Gastroesophageal sphincter (tissue), 4 donors: ENCODE results near the gene CAMLG. TPM values are rescaled to one million over a fixed set of nuclear protein-coding genes. Genes with fewer than 3 reads are reported as not detected.

Experiments used
- ATAC-seq: fragments of 150-250 bp; one replicate; pipeline ENCODE4 v1.9.1; 2016; ENCODE audit warnings: mild to moderate bottlenecking, moderate library complexity
- H3K27ac ChIP-seq, 4 donors: fragments of 200-600 bp; sonication (generic) in 3 of 4; 1 replicate in 3 of 4; 2 replicates in 1 of 4; pipeline ENCODE4 v1.5.1; 2016 to 2019
- H3K27me3 ChIP-seq: fragments of 200-600 bp; sonication (generic); one replicate; pipeline ENCODE4 v1.5.1; 2019
- H3K36me3 ChIP-seq, 2 donors: fragments of 200-600 bp; sonication (generic); one replicate each; pipeline ENCODE4 v1.5.1; 2019; ENCODE audit warnings: control low read depth in 1 of 2
- H3K4me1 ChIP-seq, 3 donors: fragments of 200-600 bp; sonication (generic); 1 replicate in 2 of 3; 2 replicates in 1 of 3; pipeline ENCODE4 v1.5.1; 2016 to 2019; ENCODE audit warnings: control low read depth in 2 of 3
- H3K4me3 ChIP-seq, 2 donors: fragments of 200-600 bp; sonication (generic); one replicate each; pipeline ENCODE4 v1.5.1; 2019; ENCODE audit warnings: mild to moderate bottlenecking in 1 of 2, moderate library complexity in 1 of 2
- H3K9me3 ChIP-seq, 3 donors: fragments of 200-600 bp; sonication (generic); one replicate each; pipeline ENCODE4 v1.5.1; 2017 to 2019; ENCODE audit warnings: control low read depth in 2 of 3
- EP300 ChIP-seq: sonication (generic); formaldehyde crosslinking; IDR thresholded peaks from one replicate; pipeline ENCODE4 v1.6.1; 2017; ENCODE audit warnings: antibody characterized with exemption, mild to moderate bottlenecking
- POLR2A ChIP-seq, 2 donors: fragments of 450-650 bp; IDR thresholded peaks; one replicate each; pipeline ENCODE4 v1.6.1; 2017; ENCODE audit warnings: antibody characterized with exemption in 2 of 2, mild to moderate bottlenecking in 2 of 2, moderate library complexity in 1 of 2
- POLR2AphosphoS5 ChIP-seq: sonication (generic); formaldehyde crosslinking; IDR thresholded peaks from one replicate; pipeline ENCODE4 v1.6.1; 2017; ENCODE audit warnings: antibody characterized with exemption
- WGBS, 2 donors: methylation state at CpG; one replicate each; pipeline ENCODE4 v1.1.5; 2018; ENCODE audit warnings: low coverage in 1 of 2; 5-methylcytosine and 5-hydroxymethylcytosine counted together
- total RNA-seq, 4 donors: library from RNA; depleted of rRNA; stranded (reverse); fragments of >200 nt; gene quantifications; one replicate each; pipeline ENCODE4 v1.1.0, GENCODE V29; 2016
- TF ChIP-seq, protein P1 (sequence below), 4 experiments: fragments of 200-600 bp in 2 of 4; fragments of 450-650 bp in 2 of 4; sonication (generic) in 1 of 4; IDR thresholded peaks; one replicate each; pipeline ENCODE4 v1.5.1; 2017 to 2019; ENCODE audit warnings: antibody characterized with exemption in 4 of 4, mild to moderate bottlenecking in 2 of 4, moderate library complexity in 2 of 4

Gene CAMLG
- total RNA-seq, 4 donors from 2014 or later = 35.7 to 47.3 (median 43.5) TPM

DNA sequence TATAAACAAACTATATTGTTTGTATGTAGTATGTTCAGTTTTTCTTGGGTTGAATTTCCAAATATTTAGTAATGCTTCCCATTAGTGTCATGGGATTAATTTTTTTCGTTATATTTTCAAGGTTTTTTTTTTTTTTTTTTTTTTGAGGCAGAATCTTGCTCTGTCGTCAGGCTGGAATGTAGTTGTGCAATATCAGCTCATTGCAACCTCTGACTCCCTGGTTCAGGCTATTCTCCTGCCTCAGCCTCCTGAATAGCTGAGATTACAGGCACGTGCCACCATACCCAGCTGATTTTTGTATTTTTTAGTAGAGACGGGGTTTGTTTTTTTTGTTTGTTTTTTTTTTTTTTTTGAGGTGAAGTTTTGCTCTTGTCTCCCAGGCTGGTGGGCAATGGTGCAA lies 30.9 kb downstream of the CAMLG start:
- H3K4me3 ChIP-seq = no peak overlapping the region
- H3K4me1 ChIP-seq = no peaks in the 10 kb centered on the region
- no peak overlapping the region for H3K27ac ChIP-seq
- no peak for ATAC-seq
- no peaks in the 10 kb centered on the region for H3K27me3 ChIP-seq
- no peak for TF ChIP-seq POLR2A (IDR thresholded peaks at IDR 0.05)
- TF ChIP-seq, protein P1, sequence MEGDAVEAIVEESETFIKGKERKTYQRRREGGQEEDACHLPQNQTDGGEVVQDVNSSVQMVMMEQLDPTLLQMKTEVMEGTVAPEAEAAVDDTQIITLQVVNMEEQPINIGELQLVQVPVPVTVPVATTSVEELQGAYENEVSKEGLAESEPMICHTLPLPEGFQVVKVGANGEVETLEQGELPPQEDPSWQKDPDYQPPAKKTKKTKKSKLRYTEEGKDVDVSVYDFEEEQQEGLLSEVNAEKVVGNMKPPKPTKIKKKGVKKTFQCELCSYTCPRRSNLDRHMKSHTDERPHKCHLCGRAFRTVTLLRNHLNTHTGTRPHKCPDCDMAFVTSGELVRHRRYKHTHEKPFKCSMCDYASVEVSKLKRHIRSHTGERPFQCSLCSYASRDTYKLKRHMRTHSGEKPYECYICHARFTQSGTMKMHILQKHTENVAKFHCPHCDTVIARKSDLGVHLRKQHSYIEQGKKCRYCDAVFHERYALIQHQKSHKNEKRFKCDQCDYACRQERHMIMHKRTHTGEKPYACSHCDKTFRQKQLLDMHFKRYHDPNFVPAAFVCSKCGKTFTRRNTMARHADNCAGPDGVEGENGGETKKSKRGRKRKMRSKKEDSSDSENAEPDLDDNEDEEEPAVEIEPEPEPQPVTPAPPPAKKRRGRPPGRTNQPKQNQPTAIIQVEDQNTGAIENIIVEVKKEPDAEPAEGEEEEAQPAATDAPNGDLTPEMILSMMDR (IDR thresholded peaks at IDR 0.05) = no peak
- no peak for TF ChIP-seq EP300
- TF ChIP-seq POLR2AphosphoS5 = no peak
- no peaks in the 10 kb centered on the region for H3K9me3 ChIP-seq
- peaks cover 5 to 100% of the 10 kb centered on the region in 2 donors for H3K36me3 ChIP-seq
- 74% methylated on average over 4 of the region's 4 CpGs; no CpG with 5 or more reads in 1 of the 2 donors for WGBS, 2 donors

DNA sequence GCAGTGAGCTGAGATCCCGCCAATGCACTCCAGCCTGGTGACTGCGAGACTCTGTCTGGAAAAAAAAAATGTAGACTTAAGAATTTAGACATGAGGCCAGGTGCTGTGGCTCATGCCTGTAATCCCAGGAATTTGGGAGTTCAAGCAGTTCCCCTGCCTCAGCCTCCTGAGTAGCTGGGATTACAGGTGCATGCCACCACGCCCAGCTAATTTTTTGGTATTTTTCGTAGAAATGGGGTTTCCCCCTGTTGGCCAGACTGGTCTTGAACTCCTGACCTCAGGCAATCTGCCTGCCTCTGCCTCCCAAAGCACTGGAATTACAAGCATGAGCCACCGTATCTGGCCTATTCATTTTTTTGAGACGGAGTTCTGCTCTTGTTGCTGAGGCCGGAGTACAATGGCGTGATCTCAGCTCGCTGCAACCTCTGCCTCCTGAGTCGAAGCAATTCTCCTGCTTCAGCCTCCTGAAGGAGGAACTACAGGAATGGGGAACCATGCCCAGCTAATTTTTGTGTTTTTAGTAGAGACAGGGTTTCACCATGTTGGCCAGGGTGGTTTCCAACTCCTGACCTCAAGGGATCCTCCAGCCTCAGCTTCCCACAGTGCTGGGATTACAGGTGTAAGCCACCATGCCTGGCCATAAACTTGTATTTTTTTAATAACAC lies 34.2 kb downstream of the CAMLG start:
- 95 to 100% methylated on average over 1 to 8 of the region's 10 CpGs for WGBS, 2 donors
- peaks cover 5 to 100% of the 10 kb centered on the region in 2 donors for H3K36me3 ChIP-seq
- no peak for ATAC-seq

DNA sequence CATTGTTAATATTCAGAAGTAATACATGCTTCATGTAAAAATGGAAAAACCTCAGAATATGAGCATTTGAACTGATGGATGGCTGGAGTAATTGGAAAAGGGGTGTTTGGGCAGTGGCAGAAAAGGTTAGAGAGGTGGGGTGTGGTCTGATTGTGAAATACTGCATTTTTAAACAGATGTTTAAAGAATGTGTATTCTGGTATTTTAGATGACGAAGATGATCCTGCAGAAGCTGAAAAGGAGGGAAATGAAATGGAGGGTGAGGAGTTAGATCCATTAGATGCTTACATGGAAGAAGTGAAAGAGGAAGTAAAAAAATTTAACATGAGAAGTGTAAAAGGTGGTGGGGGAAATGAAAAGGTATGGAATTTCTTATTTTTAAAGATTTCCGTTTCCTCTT lies 39.0 kb downstream of the CAMLG start:
- Histone ChIP-seq H3K27me3 (no peaks in the 10 kb centered on the region), H3K9me3 (no peaks in the 10 kb centered on the region), H3K4me3 (no peak overlapping the region), H3K27ac (no peak overlapping the region), H3K36me3 (peaks cover 0 to 95% of the 10 kb centered on the region in 2 donors), H3K4me1 (no peaks in the 10 kb centered on the region)
- no peak for TF ChIP-seq POLR2A (IDR thresholded peaks at IDR 0.05)
- ATAC-seq = no peak
- WGBS, 2 donors = 93 to 95% methylated on average over 2 of the region's 2 CpGs

More for the DNA sequence above, 34.2 kb downstream of the CAMLG start:
- H3K9me3 ChIP-seq = no peaks in the 10 kb centered on the region
- H3K4me1 ChIP-seq = no peaks in the 10 kb centered on the region
- no peak overlapping the region for H3K4me3 ChIP-seq
- no peaks in the 10 kb centered on the region for H3K27me3 ChIP-seq
- TF ChIP-seq, protein P1 (IDR thresholded peaks at IDR 0.05) = no peak
- TF ChIP-seq POLR2AphosphoS5 = no peak
- no peak for TF ChIP-seq EP300
- no peak for TF ChIP-seq POLR2A (IDR thresholded peaks at IDR 0.05)
- no peak overlapping the region for H3K27ac ChIP-seq

DNA sequence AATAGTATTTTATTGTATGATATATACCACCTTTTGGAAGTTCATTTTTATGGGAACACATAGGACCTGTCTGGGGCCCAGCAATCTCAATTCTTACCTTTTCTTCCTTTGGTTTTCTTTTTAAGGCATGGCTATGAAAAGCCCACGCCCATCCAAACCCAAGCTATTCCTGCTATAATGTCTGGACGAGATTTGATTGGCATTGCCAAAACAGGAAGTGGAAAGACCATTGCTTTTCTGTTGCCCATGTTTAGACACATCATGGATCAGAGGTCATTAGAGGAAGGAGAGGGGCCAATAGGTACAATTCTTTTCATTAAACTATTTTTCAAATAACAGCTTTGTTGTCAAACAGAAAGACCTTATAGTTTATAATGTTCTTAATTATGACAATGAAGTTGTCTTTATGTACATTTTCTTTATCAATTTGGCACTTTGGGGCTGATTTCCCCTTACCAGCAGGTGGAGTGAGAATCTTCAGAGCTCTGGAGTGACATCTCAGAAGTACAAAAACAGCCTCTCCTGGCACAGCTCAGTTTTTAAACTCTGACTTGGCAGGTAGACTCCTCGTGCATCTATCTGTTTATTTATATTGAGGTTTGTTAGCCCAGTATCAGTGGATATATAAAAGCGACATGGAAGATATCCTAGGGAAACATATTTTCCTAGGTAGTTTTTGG lies 46.0 kb downstream of the CAMLG start:
- H3K9me3 ChIP-seq = no peaks in the 10 kb centered on the region
- peaks cover 0 to 95% of the 10 kb centered on the region in 2 donors for H3K36me3 ChIP-seq
- no peak overlapping the region for H3K4me3 ChIP-seq
- TF ChIP-seq EP300 = no peak
- TF ChIP-seq, protein P1 (IDR thresholded peaks at IDR 0.05) = peak in 1 of 4 experiments; percentile 17
- peak overlapping the region in 1 of 4 donors; percentile 12 for H3K27ac ChIP-seq
- 23 to 52% methylated on average over 3 to 4 of the region's 4 CpGs for WGBS, 2 donors
- no peak for ATAC-seq
- no peaks in the 10 kb centered on the region for H3K27me3 ChIP-seq
- no peaks in the 10 kb centered on the region for H3K4me1 ChIP-seq

DNA sequence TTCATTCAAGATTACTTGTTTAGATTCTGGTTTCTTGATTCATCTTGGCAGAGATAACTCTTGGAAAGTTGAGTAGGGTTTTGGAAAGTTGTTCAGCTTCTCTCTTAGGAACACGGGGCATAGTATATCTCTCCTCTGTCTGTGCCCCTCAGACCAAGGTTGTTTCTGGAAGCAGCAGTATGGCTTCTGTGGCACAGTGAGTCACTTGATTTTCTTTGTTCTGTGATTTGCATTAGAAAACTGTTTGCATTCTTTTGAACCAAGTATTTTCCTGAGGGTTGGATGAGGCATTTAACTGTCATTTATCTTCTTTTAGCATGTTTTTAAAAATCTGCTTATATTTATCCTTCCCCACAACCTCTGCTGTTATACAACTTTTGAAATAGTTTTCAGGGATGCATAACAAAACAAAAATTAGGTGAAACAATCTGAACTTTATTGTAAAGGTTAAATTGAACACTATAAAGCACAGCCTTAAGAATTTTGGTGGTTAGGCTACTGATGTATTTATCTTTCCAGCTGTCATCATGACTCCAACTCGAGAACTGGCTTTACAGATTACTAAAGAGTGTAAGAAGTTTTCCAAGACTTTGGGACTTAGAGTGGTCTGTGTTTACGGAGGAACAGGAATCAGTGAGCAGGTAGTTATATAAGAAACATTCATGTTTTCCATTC lies 46.7 kb downstream of the CAMLG start:
- WGBS, 2 donors = 51 to 65% methylated on average over 2 to 3 of the region's 3 CpGs
- H3K27me3 ChIP-seq = no peaks in the 10 kb centered on the region
- no peak overlapping the region for H3K4me3 ChIP-seq
- no peaks in the 10 kb centered on the region for H3K9me3 ChIP-seq
- ATAC-seq = no peak
- peak overlapping the region in 1 of 4 donors; percentile 12 for H3K27ac ChIP-seq
- H3K4me1 ChIP-seq = no peaks in the 10 kb centered on the region
- TF ChIP-seq, protein P1 (IDR thresholded peaks at IDR 0.05) = no peak
- TF ChIP-seq EP300 (no peak), POLR2AphosphoS5 (no peak), POLR2A (IDR thresholded peaks at IDR 0.05) (no peak)
- H3K36me3 ChIP-seq = peaks cover 0 to 96% of the 10 kb centered on the region in 2 donors
